NCI-H526 (cell line): ENCODE data around the gene ARPP21.
"Not testable (repeated sequence)": the region's sequence is repeated elsewhere in the genome, so short reads cannot be mapped to it uniquely, and the experiment has no call there.

ENCODE experiments used
- DNase-seq, 2 experiments: peaks; one replicate each; lab custom pipeline; 2025; lab: John Stamatoyannopoulos, UW

Gene ARPP21

GRCh38 chr3:35780800-35781199 is 141.5 kb downstream of the ARPP21 start:
- DNase-seq: no peak

GRCh38 chr3:35781558-35781957 is 142.2 kb downstream of the ARPP21 start:
- DNase-seq: no peak

GRCh38 chr3:35782355-35782754 is 143.0 kb downstream of the ARPP21 start:
- DNase-seq: no peak

DNA sequence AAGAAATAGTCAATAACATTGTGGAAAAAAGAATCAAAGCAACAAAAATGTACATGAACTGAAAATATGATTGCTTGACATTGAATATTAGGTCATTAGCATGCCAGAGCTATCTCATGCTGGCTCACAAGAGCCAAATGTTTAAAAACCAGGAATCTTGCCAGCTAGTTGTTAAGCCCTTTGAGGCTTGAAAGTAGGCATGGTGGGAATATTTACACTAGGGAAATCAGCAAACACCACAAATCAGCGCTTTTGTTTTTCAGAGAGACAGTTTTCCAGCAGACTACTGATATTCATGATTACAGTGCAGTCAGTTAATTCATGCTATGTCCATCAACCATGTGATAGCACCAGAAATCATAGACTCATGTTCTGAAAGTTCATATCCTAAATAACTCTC is 144.8 kb downstream of the ARPP21 start:
- DNase-seq: no peak

- no peak for DNase-seq
Measured at GRCh38 chr3:35785234-35785888, 146.0 kb downstream of the ARPP21 start.

- no peak for DNase-seq
Measured at GRCh38 chr3:35787936-35788335, 148.6 kb downstream of the ARPP21 start.

- peak in 1 of 2 experiments; percentile 6 for DNase-seq
Measured at GRCh38 chr3:35789042-35789831, 149.9 kb downstream of the ARPP21 start.

DNA sequence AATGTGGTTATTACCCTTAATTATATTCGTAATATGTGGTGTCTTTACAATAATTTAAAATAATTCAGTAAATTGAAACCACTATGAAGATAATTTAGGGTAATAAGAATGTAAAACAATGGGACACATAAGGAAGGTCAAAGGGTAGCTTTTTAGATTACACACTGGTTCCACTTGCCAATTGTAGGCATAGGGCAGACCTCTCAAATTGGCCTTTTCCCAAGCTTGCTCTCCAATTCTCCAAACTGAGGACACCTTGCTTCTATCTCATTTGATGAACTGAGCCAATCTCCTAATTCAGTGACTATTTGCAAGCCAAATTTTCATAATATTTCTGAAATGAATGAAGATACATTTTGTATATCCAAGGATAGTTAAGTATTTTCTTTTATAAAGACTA is 151.4 kb downstream of the ARPP21 start:
- no peak for DNase-seq

GRCh38 chr3:35793667-35794066 is 154.3 kb downstream of the ARPP21 start:
- no peak for DNase-seq

DNA sequence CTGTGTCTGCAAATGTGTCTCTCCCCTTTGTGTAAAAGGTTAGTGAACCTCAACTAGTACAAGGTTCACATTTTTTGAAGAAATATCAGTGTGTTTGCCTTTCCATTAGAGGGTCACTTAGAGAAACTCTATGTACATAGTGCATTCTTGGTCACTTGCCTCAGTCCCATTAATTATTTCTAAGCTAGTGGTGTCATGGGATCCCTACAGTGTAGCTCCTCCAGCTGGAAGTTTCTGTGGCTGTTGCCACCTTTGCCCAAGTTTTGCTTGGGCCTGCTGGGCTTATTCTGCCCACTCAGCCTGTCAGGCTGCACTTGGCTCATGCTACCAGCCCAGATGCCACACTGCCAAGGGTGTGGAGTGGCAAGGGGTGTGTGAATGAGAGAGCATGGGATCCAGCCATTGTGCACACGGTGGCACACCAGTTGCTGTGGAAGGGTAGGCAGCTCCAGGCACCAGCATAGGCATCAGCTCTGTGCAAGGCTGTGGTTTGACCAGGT is 161.7 kb downstream of the ARPP21 start:
- no peak for DNase-seq

GRCh38 chr3:35814531-35814930 is 175.2 kb downstream of the ARPP21 start:
- DNase-seq: no peak

DNA sequence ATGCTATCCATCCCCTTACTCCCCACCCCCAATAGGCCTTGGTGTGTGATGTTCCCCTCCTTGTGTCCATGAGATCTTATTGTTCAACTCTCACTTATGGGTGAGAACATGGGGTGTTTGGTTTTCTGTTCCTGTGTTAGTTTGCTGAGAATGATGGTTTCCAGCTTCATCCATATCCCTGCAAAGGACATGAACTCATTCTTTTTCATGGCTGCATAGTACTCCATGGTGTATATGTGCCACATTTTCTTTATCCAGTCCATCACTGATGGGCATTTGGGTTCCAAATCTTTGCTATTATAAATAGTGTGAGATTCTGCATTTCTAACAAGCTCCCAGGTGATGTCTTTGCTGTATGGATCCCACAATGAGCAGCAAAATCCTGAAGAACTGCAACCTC is 176.5 kb downstream of the ARPP21 start:
- not testable (repeated sequence) for DNase-seq

DNA sequence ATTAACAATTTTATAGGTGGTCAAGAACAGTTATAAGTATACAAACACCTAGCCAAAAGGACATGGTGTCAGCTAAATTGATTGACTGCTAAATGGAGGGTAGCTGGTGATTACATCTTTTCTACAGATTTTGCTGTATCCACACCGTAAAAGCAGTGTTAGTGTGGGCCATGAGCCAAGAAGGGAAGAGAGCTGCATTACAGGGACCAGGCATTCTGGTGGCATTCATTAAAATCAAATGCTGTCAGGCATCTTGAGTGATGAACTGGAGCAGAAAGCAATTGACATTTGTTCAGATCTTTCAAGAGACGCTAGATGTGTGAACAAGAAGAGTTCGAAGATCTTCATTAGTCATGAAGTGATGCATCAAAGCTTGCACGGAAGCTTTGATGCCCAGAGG is 177.9 kb downstream of the ARPP21 start:
- DNase-seq: no peak

- DNase-seq: no peak
Measured at GRCh38 chr3:35832140-35832571, 192.8 kb downstream of the ARPP21 start.
